ENCODE measurements around the gene KCNJ2.

The KCNJ2 gene

GRCh38 chr17:70206361-70207010 is 37.2 kb downstream of the KCNJ2 start:
- no peak for DNase-seq

- no peak for DNase-seq
Measured at GRCh38 chr17:70207184-70207583, 37.9 kb downstream of the KCNJ2 start.

- no peak for DNase-seq
Measured at GRCh38 chr17:70208080-70208794, 38.9 kb downstream of the KCNJ2 start.

GRCh38 chr17:70208825-70209555 is 39.7 kb downstream of the KCNJ2 start:
- DNase-seq: no peak

GRCh38 chr17:70215656-70216055 is 46.3 kb downstream of the KCNJ2 start:
- no peak for DNase-seq

- DNase-seq: no peak
Measured at GRCh38 chr17:70217571-70217970, 48.2 kb downstream of the KCNJ2 start.

GRCh38 chr17:70225276-70225675 is 55.9 kb downstream of the KCNJ2 start:
- no peak for DNase-seq
